ENCODE measurements around the gene DOCK1.

DOCK1 gene

GRCh38 chr10:127013211-127013656, 108.0 kb downstream of the DOCK1 start:
- no peak for FAIRE-seq

GRCh38 chr10:127013691-127014473, 108.7 kb downstream of the DOCK1 start:
- FAIRE-seq = no peak

GRCh38 chr10:127014671-127015070, 109.4 kb downstream of the DOCK1 start:
- FAIRE-seq = no peak

- no peak for FAIRE-seq
Observed at GRCh38 chr10:127015373-127015772, 110.1 kb downstream of the DOCK1 start.

- no peak for FAIRE-seq
Observed at GRCh38 chr10:127016331-127016730, 111.1 kb downstream of the DOCK1 start.

GRCh38 chr10:127017541-127018297, 112.5 kb downstream of the DOCK1 start:
- FAIRE-seq = no peak

- no peak for FAIRE-seq
Observed at GRCh38 chr10:127018298-127018650, 113.0 kb downstream of the DOCK1 start.

GRCh38 chr10:127018766-127019165, 113.5 kb downstream of the DOCK1 start:
- no peak for FAIRE-seq

- FAIRE-seq = no peak
Observed at GRCh38 chr10:127020260-127020659, 115.0 kb downstream of the DOCK1 start.

GRCh38 chr10:127021801-127022200, 116.6 kb downstream of the DOCK1 start:
- FAIRE-seq = no peak

- FAIRE-seq = no peak
Observed at GRCh38 chr10:127024685-127025435, 119.6 kb downstream of the DOCK1 start.

- no peak for FAIRE-seq
Observed at GRCh38 chr10:127027786-127028185, 122.6 kb downstream of the DOCK1 start.

GRCh38 chr10:127028556-127028955, 123.3 kb downstream of the DOCK1 start:
- FAIRE-seq = no peak

- FAIRE-seq = no peak
Observed at GRCh38 chr10:127029061-127029460, 123.8 kb downstream of the DOCK1 start.

- no peak for FAIRE-seq
Observed at GRCh38 chr10:127033216-127034033, 128.2 kb downstream of the DOCK1 start.

- FAIRE-seq = no peak
Observed at GRCh38 chr10:127034034-127034633, 128.9 kb downstream of the DOCK1 start.

GRCh38 chr10:127034790-127035189, 129.6 kb downstream of the DOCK1 start:
- no peak for FAIRE-seq

GRCh38 chr10:127035827-127036226, 130.6 kb downstream of the DOCK1 start:
- FAIRE-seq = no peak

- FAIRE-seq = no peak
Observed at GRCh38 chr10:127036987-127037386, 131.8 kb downstream of the DOCK1 start.

- no peak for FAIRE-seq
Observed at GRCh38 chr10:127039435-127039834, 134.2 kb downstream of the DOCK1 start.

GRCh38 chr10:127040756-127041155, 135.5 kb downstream of the DOCK1 start:
- FAIRE-seq = no peak

GRCh38 chr10:127041552-127041951, 136.3 kb downstream of the DOCK1 start:
- no peak for FAIRE-seq
